B cell (primary cell): ENCODE data around the gene TRMT112. TPM values are rescaled to one million over a fixed set of nuclear protein-coding genes. Genes with fewer than 3 reads are reported as not detected.
A peak's percentile ranks its signal among the peaks of the same experiment; 100 is the strongest.

Source experiments
- ATAC-seq: fragments of 200-7000 bp; cut with Tn5 transposase; one replicate; pipeline ENCODE4 v1.10.0; 2021; ENCODE audit warnings: low read depth, mild to moderate bottlenecking, moderate number of reproducible peaks, moderate library complexity
- CTCF ChIA-PET: fragments of 350-600 bp; sonication (Branson Sonifier 250); formaldehyde crosslinking; loops from one replicate; lab custom pipeline; 2021; ENCODE audit warnings: antibody characterized with exemption, inconsistent platforms; lab: Charles Lee
- POLR2A ChIA-PET: fragments of 350-600 bp; sonication (Branson Sonifier 250); formaldehyde crosslinking; loops from one replicate; lab custom pipeline; 2021; ENCODE audit warnings: antibody characterized with exemption; lab: Charles Lee
- DNase-seq: peaks from one replicate; pipeline ENCODE4 v3.0.0; 2013
- H2AFZ ChIP-seq: 2 replicates; pipeline ENCODE4 v1.6.1; 2012; ENCODE audit warnings: mild to moderate bottlenecking, low read depth, low read length; ENCODE audit not compliant: insufficient read depth, poor library complexity, severe bottlenecking
- H3K27ac ChIP-seq, 2 donors: 1 replicate in 1 of 2; 2 replicates in 1 of 2; pipeline ENCODE4 v1.5.1; 2012 to 2013; ENCODE audit warnings: low read length in 2 of 2, mild to moderate bottlenecking in 2 of 2, moderate library complexity in 1 of 2
- H3K27me3 ChIP-seq, 4 experiments: fragments of 200-600 bp in 1 of 4; sonication (generic) in 1 of 4; replicated peaks in 1 of 4; 1 replicate in 2 of 4; 2 replicates in 2 of 4; pipeline versions ENCODE4 v1.6.1 to v1.7.0; 2013 to 2016; ENCODE audit warnings: low read length in 3 of 4, mild to moderate bottlenecking in 2 of 4, mixed read lengths in 1 of 4, moderate library complexity in 1 of 4; ENCODE audit not compliant: insufficient read depth in 4 of 4, control insufficient read depth in 3 of 4; ENCODE audit errors: control extremely low read depth in 1 of 4
- H3K36me3 ChIP-seq, 2 experiments: replicated peaks in 1 of 2; 1 replicate in 1 of 2; 2 replicates in 1 of 2; pipeline versions ENCODE4 v1.6.1 to v1.7.1; 2013; ENCODE audit warnings: low read length in 1 of 2; ENCODE audit not compliant: insufficient read depth in 2 of 2, control insufficient read depth in 1 of 2; ENCODE audit errors: control extremely low read depth in 1 of 2, extremely low read depth in 1 of 2
- H3K4me1 ChIP-seq, 2 donors: fragments of 200-600 bp in 1 of 2; sonication (generic) in 1 of 2; 1 replicate in 1 of 2; 2 replicates in 1 of 2; pipeline versions ENCODE4 v1.5.1 to v1.6.1; 2013 to 2017; ENCODE audit warnings: low read length in 2 of 2; ENCODE audit not compliant: control insufficient read depth in 2 of 2, insufficient read depth in 2 of 2
- H3K4me2 ChIP-seq: replicated peaks from 2 replicates; pipeline ENCODE3; 2012; ENCODE audit warnings: mild to moderate bottlenecking, low read depth, low read length; ENCODE audit not compliant: poor library complexity, severe bottlenecking
- H3K4me3 ChIP-seq, 5 experiments: fragments of 200-600 bp in 1 of 5; sonication (generic) in 1 of 5; 1 replicate in 3 of 5; 2 replicates in 2 of 5; pipeline versions ENCODE4 v1.5.1 to v1.7.0; 2011 to 2016; ENCODE audit warnings: low read length in 4 of 5, mild to moderate bottlenecking in 4 of 5, low read depth in 2 of 5, control low read depth in 1 of 5, moderate library complexity in 1 of 5; ENCODE audit not compliant: insufficient read depth in 1 of 5; ENCODE audit errors: control extremely low read depth in 1 of 5, extremely low read depth in 1 of 5
- H3K79me2 ChIP-seq: fragments of 200-600 bp; sonication (generic); one replicate; pipeline ENCODE4 v1.6.0; 2016; ENCODE audit warnings: low read length; ENCODE audit not compliant: control insufficient read depth, insufficient read depth
- H3K9ac ChIP-seq: fragments of 200-600 bp; sonication (generic); 2 replicates; pipeline ENCODE4 v1.6.1; 2017; ENCODE audit warnings: mild to moderate bottlenecking, low read length, moderate library complexity
- H3K9me3 ChIP-seq, 3 donors: one replicate each; pipeline versions ENCODE4 v1.6.1 to v1.7.1; 2013; ENCODE audit warnings: low read length in 2 of 3; ENCODE audit not compliant: control insufficient read depth in 2 of 3, insufficient read depth in 1 of 3; ENCODE audit errors: control extremely low read depth in 1 of 3
- H4K20me1 ChIP-seq: 2 replicates; pipeline ENCODE4 v1.6.0; 2012; ENCODE audit warnings: mild to moderate bottlenecking, low read length; ENCODE audit not compliant: insufficient read depth, control insufficient read depth, poor library complexity, severe bottlenecking
- H3K27ac Mint-ChIP-seq: one replicate; pipeline ENCODE4 v1.8.0; 2021; ENCODE audit warnings: mixed read lengths
- H3K27me3 Mint-ChIP-seq: one replicate; pipeline ENCODE4 v1.8.0; 2021; ENCODE audit warnings: mixed read lengths
- H3K4me1 Mint-ChIP-seq: one replicate; pipeline ENCODE4 v1.8.0; 2021; ENCODE audit warnings: mixed read lengths
- H3K4me3 Mint-ChIP-seq: one replicate; pipeline ENCODE4 v1.8.0; 2021; ENCODE audit warnings: mixed read lengths
- H3K9me3 Mint-ChIP-seq: one replicate; pipeline ENCODE4 v1.8.0; 2022; ENCODE audit warnings: mixed read lengths; ENCODE audit not compliant: insufficient read depth
- EZH2 ChIP-seq: IDR thresholded peaks from 2 replicates; pipeline ENCODE4 v1.6.1; 2012; ENCODE audit warnings: borderline replicate concordance, low read depth, mild to moderate bottlenecking, moderate library complexity, low read length; ENCODE audit not compliant: insufficient read depth, poor library complexity, severe bottlenecking
- WGBS: methylation state at CpG from one replicate; pipeline ENCODE4 v1.1.5; 2013; ENCODE audit warnings: missing lambda C conversion rate; ENCODE audit not compliant: insufficient coverage; 5-methylcytosine and 5-hydroxymethylcytosine counted together
- intact Hi-C: fragments of 100-400 bp; cut with micrococcal nuclease; formaldehyde crosslinking; loops from one replicate; pipeline ENCODE4 v1.10.0; 2022
- polyA plus RNA-seq: library from polyadenylated mRNA; depleted of rRNA; stranded (reverse); fragments of >200 nt; gene quantifications from 2 replicates; pipeline ENCODE4 v1.2.3, GENCODE V29; 2012
- total RNA-seq, 2 donors: library from RNA; stranded (reverse); fragments of 120-200 nt in 1 of 2; gene quantifications; 1 replicate in 1 of 2; 2 replicates in 1 of 2; pipeline versions ENCODE4 v1.2.3 to v1.2.4, GENCODE V29; 2013 to 2022
- TF ChIP-seq, protein P1 (sequence below): fragments of 200-600 bp; IDR thresholded peaks from one replicate; pipeline ENCODE4 v1.8.0; 2022; ENCODE audit warnings: antibody characterized with exemption, mild to moderate bottlenecking

TRMT112 gene
- total and polyA plus RNA-seq, 2 donors (not counting 1 experiment from before 2014, with no cell fraction given): 133 to 231 TPM

DNA sequence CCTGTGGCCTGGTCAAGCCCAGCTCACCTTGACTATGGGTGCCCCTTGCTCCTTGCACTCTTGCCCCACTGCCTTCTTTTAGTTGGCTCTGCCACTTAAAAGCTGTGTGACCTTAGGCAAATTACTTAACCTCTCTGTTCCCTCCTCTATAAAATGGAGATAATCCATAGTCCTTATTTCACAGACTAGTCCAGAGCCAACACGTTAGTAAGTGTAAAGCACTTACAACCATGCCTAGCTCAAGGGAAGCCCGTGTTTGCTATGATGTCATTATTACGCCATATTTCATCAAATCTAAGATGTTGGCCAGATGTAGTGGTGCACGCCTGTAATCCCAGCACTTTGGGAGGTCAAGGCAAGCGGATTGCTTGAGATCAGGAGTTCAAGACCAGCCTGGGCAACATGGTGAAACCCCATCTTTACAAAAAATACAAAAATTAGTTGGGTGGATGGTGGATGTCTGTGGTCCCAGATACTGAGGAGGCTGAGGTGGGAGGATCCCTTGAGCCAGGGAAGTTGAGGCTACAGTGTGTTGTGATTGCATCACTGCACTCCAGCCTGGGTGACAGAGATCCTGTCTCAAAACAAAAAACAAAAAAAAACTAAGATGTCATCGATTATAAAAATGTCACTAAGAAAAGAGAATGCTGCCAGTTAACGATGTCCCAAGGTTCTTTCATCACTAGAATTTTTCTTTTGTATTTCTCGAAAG is 20.3 kb upstream of the TRMT112 start:
- H3K4me1 ChIP-seq: peaks cover 38 to 54% of the 10 kb centered on the region in 2 donors
- no peak for ATAC-seq
- H3K4me1 Mint-ChIP-seq: peaks cover 67% of the 10 kb centered on the region

More for the DNA sequence above, 20.3 kb upstream of the TRMT112 start:
- Histone ChIP-seq H3K4me2 (no peak overlapping the region), H3K9me3 (no peaks in the 10 kb centered on the region), H4K20me1 (peaks cover 22% of the 10 kb centered on the region), H3K27me3 (no peaks in the 10 kb centered on the region), H3K79me2 (peaks cover 29% of the 10 kb centered on the region), H3K27ac (peak overlapping the region in 1 of 2 donors; percentile 0), H3K9ac (no peak overlapping the region), H2AFZ (no peak overlapping the region), H3K4me3 (no peak overlapping the region), H3K36me3 (peaks cover 0 to 22% of the 10 kb centered on the region in 2 experiments)
- CTCF ChIA-PET: interaction anchor here (1.3 to 4.3 kb wide), 4 partner anchors 18 to 33 kb away, joined by 3 to 24 read pairs (median 18); partner anchors contain the start of genes ESRRA, PRDX5 and TRMT112
- intact Hi-C loops: no loop called here
- peak overlapping the region; percentile 46 for H3K27ac Mint-ChIP-seq
- WGBS: 96% methylated on average over 4 of the region's 8 CpGs
- no peaks in the 10 kb centered on the region for H3K9me3 Mint-ChIP-seq
- POLR2A ChIA-PET: interaction anchor here (0.9 kb wide), 1 partner anchor 20 kb away, joined by 3 read pairs; the partner anchor contains the start of genes PRDX5 and TRMT112
- no peak for TF ChIP-seq EZH2
- TF ChIP-seq, protein P1, sequence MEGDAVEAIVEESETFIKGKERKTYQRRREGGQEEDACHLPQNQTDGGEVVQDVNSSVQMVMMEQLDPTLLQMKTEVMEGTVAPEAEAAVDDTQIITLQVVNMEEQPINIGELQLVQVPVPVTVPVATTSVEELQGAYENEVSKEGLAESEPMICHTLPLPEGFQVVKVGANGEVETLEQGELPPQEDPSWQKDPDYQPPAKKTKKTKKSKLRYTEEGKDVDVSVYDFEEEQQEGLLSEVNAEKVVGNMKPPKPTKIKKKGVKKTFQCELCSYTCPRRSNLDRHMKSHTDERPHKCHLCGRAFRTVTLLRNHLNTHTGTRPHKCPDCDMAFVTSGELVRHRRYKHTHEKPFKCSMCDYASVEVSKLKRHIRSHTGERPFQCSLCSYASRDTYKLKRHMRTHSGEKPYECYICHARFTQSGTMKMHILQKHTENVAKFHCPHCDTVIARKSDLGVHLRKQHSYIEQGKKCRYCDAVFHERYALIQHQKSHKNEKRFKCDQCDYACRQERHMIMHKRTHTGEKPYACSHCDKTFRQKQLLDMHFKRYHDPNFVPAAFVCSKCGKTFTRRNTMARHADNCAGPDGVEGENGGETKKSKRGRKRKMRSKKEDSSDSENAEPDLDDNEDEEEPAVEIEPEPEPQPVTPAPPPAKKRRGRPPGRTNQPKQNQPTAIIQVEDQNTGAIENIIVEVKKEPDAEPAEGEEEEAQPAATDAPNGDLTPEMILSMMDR: no peak
- no peak for DNase-seq
- no peaks in the 10 kb centered on the region for H3K27me3 Mint-ChIP-seq
- no peak overlapping the region for H3K4me3 Mint-ChIP-seq
